Mammary epithelial cell (primary cell): Measurements from ENCODE around the gene RHOXF1.
"Not testable (repeated sequence)": the region's sequence is repeated elsewhere in the genome, so short reads cannot be mapped to it uniquely, and the experiment has no call there.

Experiments
- CTCF ChIP-seq, 2 donors: IDR thresholded peaks in 1 of 2; conservative IDR thresholded peaks in 1 of 2; 2 replicates each; pipeline ENCODE4 v1.5.1; 2011 to 2012; ENCODE audit warnings: inconsistent platforms in 2 of 2, low read length in 2 of 2, mild to moderate bottlenecking in 2 of 2, control low read depth in 1 of 2, low read depth in 1 of 2; ENCODE audit not compliant: insufficient read depth in 1 of 2; ENCODE audit errors: extremely low read depth in 1 of 2
- EZH2 ChIP-seq: IDR thresholded peaks from 2 replicates; pipeline ENCODE4 v1.6.1; 2012; ENCODE audit warnings: low read length, inconsistent platforms, borderline replicate concordance

- not testable (repeated sequence) for TF ChIP-seq CTCF (conservative IDR thresholded peaks at IDR 0.05 in 1 of 2, IDR thresholded peaks at IDR 0.05 in 1 of 2; ENCODE audit: extremely low read depth in 1 of 2, insufficient read depth in 1 of 2, low read depth in 1 of 2, low read length in 2 of 2); EZH2
Observed at GRCh38 chrX:120158313-120158712, 42.6 kb upstream of the RHOXF1 start, which contains the start of gene RHOXF2.
